ENCODE measurements around the gene LDAH.

LDAH gene

GRCh38 chr2:20771299-20771698 lies 51.6 kb downstream of the LDAH start:
- no peak for DNase-seq

GRCh38 chr2:20766798-20767644 lies 55.9 kb downstream of the LDAH start:
- no peak for DNase-seq

- DNase-seq, result no peak
These were observed 56.7 kb downstream of the LDAH start for GRCh38 chr2:20766213-20766612.

GRCh38 chr2:20762945-20763683 lies 59.8 kb downstream of the LDAH start:
- DNase-seq, result no peak

- DNase-seq, result no peak
These were observed 63.4 kb downstream of the LDAH start for GRCh38 chr2:20759487-20759886.

GRCh38 chr2:20758997-20759396 lies 63.9 kb downstream of the LDAH start:
- DNase-seq, result no peak

GRCh38 chr2:20757405-20758090 lies 65.4 kb downstream of the LDAH start:
- no peak for DNase-seq

GRCh38 chr2:20755132-20755800 lies 67.6 kb downstream of the LDAH start:
- no peak for DNase-seq

GRCh38 chr2:20752293-20752692 lies 70.6 kb downstream of the LDAH start:
- DNase-seq, result no peak

GRCh38 chr2:20747317-20747716 lies 75.6 kb downstream of the LDAH start:
- DNase-seq, result no peak

- no peak for DNase-seq
These were observed 76.9 kb downstream of the LDAH start for GRCh38 chr2:20745924-20746555.

- no peak for DNase-seq
These were observed 78.2 kb downstream of the LDAH start for GRCh38 chr2:20744366-20745335.

- no peak for DNase-seq
These were observed 84.1 kb downstream of the LDAH start for GRCh38 chr2:20738772-20739171.

GRCh38 chr2:20737505-20737904 lies 85.4 kb downstream of the LDAH start:
- DNase-seq, result peak; percentile 29

- DNase-seq, result no peak
These were observed 94.7 kb downstream of the LDAH start for GRCh38 chr2:20728114-20728758.

GRCh38 chr2:20726913-20727312 lies 96.0 kb downstream of the LDAH start:
- DNase-seq, result no peak

- DNase-seq, result no peak
These were observed 97.1 kb downstream of the LDAH start for GRCh38 chr2:20725782-20726181.

- DNase-seq, result no peak
These were observed 98.3 kb downstream of the LDAH start for GRCh38 chr2:20724500-20725053.

- no peak for DNase-seq
These were observed 99.4 kb downstream of the LDAH start for GRCh38 chr2:20723543-20723942.

GRCh38 chr2:20722592-20723240 lies 100.2 kb downstream of the LDAH start:
- no peak for DNase-seq
